GM12892 (cell line): ENCODE results near the gene RGS9.

Experiments
- POLR2A ChIP-seq: IDR thresholded peaks from 2 replicates; pipeline ENCODE4 v1.6.1; 2011; ENCODE audit warnings: low read depth, low read length, control low read depth
- POLR2AphosphoS5 ChIP-seq: IDR thresholded peaks from 2 replicates; pipeline ENCODE4 v1.6.1; 2011; ENCODE audit warnings: low read depth, low read length, control low read depth
- TAF1 ChIP-seq: IDR thresholded peaks from 2 replicates; pipeline ENCODE4 v1.6.1; 2011; ENCODE audit warnings: low read depth, mild to moderate bottlenecking, control low read depth, low read length, borderline replicate concordance

DNA sequence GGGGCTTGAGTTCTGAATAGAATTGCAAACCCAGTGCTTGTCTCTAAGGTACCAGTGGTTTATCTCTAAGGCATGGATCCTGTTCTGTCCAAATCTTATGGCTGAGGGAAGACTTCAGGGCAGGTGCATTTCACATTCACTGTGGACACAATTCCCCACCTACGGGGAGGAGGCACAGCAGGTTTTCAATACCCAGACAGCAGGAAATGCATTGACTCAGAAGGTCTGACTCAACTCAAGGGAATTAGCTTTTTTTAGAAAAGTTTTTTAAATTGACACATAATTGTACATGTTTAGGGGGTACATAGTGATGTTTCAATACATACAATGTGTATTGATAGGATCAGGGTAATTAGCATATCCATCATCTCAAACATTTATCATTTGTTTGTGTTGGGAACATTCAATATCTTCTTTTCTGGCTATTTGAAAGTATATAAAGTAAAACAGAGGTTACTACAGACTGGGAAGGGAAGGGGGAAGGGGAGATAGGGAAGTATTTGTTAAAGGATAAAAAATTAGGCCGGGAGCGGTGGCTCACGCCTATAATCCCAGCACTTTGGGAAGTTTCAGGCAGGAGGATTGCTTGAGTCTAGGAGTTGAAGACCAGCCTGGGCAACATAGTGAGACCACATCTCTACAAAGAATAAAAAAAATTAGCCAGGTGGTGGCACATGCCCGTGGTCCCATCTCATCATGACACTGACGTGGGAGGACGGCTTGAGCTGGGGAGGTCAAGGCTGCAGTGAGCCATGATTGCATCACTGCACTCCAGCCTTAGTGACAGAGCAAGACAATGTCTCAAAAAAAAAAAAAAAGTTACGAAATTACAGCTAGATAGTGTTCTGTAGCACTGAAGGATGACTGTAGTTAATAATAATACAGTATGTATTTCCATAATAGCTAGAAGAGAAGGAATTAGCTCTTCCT lies 54.9 kb downstream of the RGS9 start:
- TF ChIP-seq POLR2AphosphoS5: no peak
- TF ChIP-seq POLR2A: no peak
- no peak for TF ChIP-seq TAF1
